Fibroblast of lung (primary cell): ENCODE measurements around the gene PADI1. TPM values are rescaled to one million over a fixed set of nuclear protein-coding genes. Genes with fewer than 3 reads are reported as not detected.

Experiments
- DNase-seq, 2 donors: peaks; one replicate each; pipeline versions ENCODE4 v3.0.0 to v3.0.0-alpha.2; 2010; ENCODE audit warnings: low read depth in 2 of 2
- H2AFZ ChIP-seq: 2 replicates; pipeline ENCODE4 v1.5.1; 2012; ENCODE audit warnings: low read length, control low read depth, inconsistent platforms
- H3K27ac ChIP-seq: 2 replicates; pipeline ENCODE4 v1.5.1; 2011; ENCODE audit warnings: low read length, control low read depth; ENCODE audit not compliant: insufficient read depth
- H3K27me3 ChIP-seq: 2 replicates; pipeline ENCODE4 v1.5.1; 2011; ENCODE audit warnings: mild to moderate bottlenecking, low read length; ENCODE audit not compliant: control insufficient read depth, insufficient read depth
- H3K36me3 ChIP-seq: 2 replicates; pipeline ENCODE4 v1.5.1; 2011; ENCODE audit warnings: low read length; ENCODE audit not compliant: control insufficient read depth, insufficient read depth
- H3K4me1 ChIP-seq: 2 replicates; pipeline ENCODE4 v1.5.1; 2011; ENCODE audit warnings: low read length; ENCODE audit not compliant: control insufficient read depth, insufficient read depth; ENCODE audit errors: extremely low read depth
- H3K4me2 ChIP-seq: 2 replicates; pipeline ENCODE4 v1.5.1; 2011; ENCODE audit warnings: low read length, control low read depth; ENCODE audit not compliant: insufficient read depth; ENCODE audit errors: extremely low read depth
- H3K4me3 ChIP-seq, 4 experiments: fragments of 200-600 bp in 1 of 4; sonication (generic) in 1 of 4; replicated peaks in 1 of 4; 2 replicates each; pipeline ENCODE4 v1.5.1; 2011 to 2016; ENCODE audit warnings: low read length in 4 of 4, low read depth in 3 of 4, mild to moderate bottlenecking in 3 of 4, control low read depth in 2 of 4, inconsistent platforms in 1 of 4, mixed read lengths in 1 of 4; ENCODE audit not compliant: insufficient read depth in 1 of 4; ENCODE audit errors: control extremely low read depth in 1 of 4
- H3K79me2 ChIP-seq: 2 replicates; pipeline ENCODE4 v1.5.1; 2012; ENCODE audit warnings: mild to moderate bottlenecking, low read length, inconsistent platforms; ENCODE audit not compliant: control insufficient read depth, insufficient read depth
- H3K9ac ChIP-seq: 2 replicates; pipeline ENCODE4 v1.5.1; 2011; ENCODE audit warnings: mild to moderate bottlenecking, low read length, control low read depth; ENCODE audit not compliant: insufficient read depth
- H3K9me3 ChIP-seq: 2 replicates; pipeline ENCODE4 v1.5.1; 2012; ENCODE audit warnings: low read depth, low read length; ENCODE audit not compliant: control insufficient read depth, insufficient read depth
- H4K20me1 ChIP-seq: 2 replicates; pipeline ENCODE4 v1.5.1; 2011; ENCODE audit warnings: low read length; ENCODE audit not compliant: control insufficient read depth, insufficient read depth; ENCODE audit errors: extremely low read depth
- CTCF ChIP-seq, 2 donors: IDR thresholded peaks in 1 of 2; conservative IDR thresholded peaks in 1 of 2; 1 replicate in 1 of 2; 2 replicates in 1 of 2; pipeline ENCODE4 v1.5.1; 2011 to 2012; ENCODE audit warnings: low read length in 2 of 2, control low read depth in 1 of 2, inconsistent platforms in 1 of 2, low read depth in 1 of 2, mild to moderate bottlenecking in 1 of 2
- EZH2 ChIP-seq: IDR thresholded peaks from 2 replicates; pipeline ENCODE4 v1.5.1; 2012; ENCODE audit warnings: low read length, control low read depth, mild to moderate bottlenecking; ENCODE audit errors: missing control alignments
- polyA plus RNA-seq, 2 donors: library from polyadenylated mRNA; depleted of rRNA in 1 of 2; stranded (reverse) in 1 of 2; unstranded in 1 of 2; fragments of >200 nt; gene quantifications; 2 replicates each; pipeline ENCODE4 v1.2.1, GENCODE V29; 2011 to 2012; ENCODE audit warnings: missing spikeins in 1 of 2
- total RNA-seq: library from RNA; depleted of rRNA; stranded (reverse); fragments of >200 nt; gene quantifications from 2 replicates; pipeline ENCODE4 v1.2.1, GENCODE V29; 2014

The PADI1 gene
- total and polyA plus RNA-seq, 2 donors (not counting 1 experiment from before 2014, with no cell fraction given) = not detected

GRCh38 chr1:17208546-17208945 lies 3.6 kb downstream of the PADI1 start:
- Histone ChIP-seq H3K36me3 (no peaks in the 10 kb centered on the region), H3K27me3 (peaks cover 5% of the 10 kb centered on the region), H2AFZ (no peak overlapping the region), H3K4me3 (no peak overlapping the region), H3K27ac (no peak overlapping the region), H3K4me2 (no peak overlapping the region), H3K9ac (peak overlapping the region; percentile 1), H4K20me1 (no peaks in the 10 kb centered on the region), H3K9me3 (no peaks in the 10 kb centered on the region), H3K4me1 (no peaks in the 10 kb centered on the region), H3K79me2 (no peaks in the 10 kb centered on the region)
- no peak for DNase-seq
- no peak for TF ChIP-seq CTCF (conservative IDR thresholded peaks at IDR 0.05 in 1 of 2, IDR thresholded peaks at IDR 0.05 in 1 of 2; ENCODE audit: low read depth in 1 of 2, low read length in 2 of 2)
- no peak for TF ChIP-seq EZH2

DNA sequence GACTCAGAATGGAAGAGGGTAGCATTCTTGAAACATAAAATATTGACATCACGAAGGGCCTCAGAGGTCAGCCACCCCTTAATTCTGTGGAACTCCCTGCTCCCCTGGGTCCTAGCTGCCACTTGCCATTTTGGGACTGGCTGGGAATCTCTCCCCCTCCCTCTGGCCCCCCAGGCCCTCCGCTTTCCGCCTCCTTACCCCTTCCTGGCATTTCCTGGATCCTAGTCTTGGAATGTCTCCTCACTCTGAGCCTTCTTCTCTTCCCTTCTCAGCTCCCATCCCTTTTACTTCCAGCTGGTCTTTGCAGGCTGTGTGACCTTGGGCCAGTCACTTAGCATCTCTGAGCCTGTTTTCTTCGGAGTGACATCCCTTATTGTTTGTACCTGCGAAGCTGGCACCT lies 4.5 kb downstream of the PADI1 start:
- H3K27ac ChIP-seq = no peak overlapping the region
- H2AFZ ChIP-seq = no peak overlapping the region
- H3K9ac ChIP-seq = no peak overlapping the region
- no peaks in the 10 kb centered on the region for H3K36me3 ChIP-seq
- no peaks in the 10 kb centered on the region for H3K79me2 ChIP-seq
- H3K9me3 ChIP-seq = no peaks in the 10 kb centered on the region
- no peaks in the 10 kb centered on the region for H4K20me1 ChIP-seq
- TF ChIP-seq CTCF (conservative IDR thresholded peaks at IDR 0.05 in 1 of 2, IDR thresholded peaks at IDR 0.05 in 1 of 2; ENCODE audit: low read depth in 1 of 2, low read length in 2 of 2) (no peak), EZH2 (no peak)
- no peak for DNase-seq
- no peak overlapping the region for H3K4me3 ChIP-seq
- peaks cover 8% of the 10 kb centered on the region for H3K27me3 ChIP-seq
- H3K4me2 ChIP-seq = no peak overlapping the region
- H3K4me1 ChIP-seq = no peaks in the 10 kb centered on the region

- Histone ChIP-seq H2AFZ (no peak overlapping the region), H3K36me3 (no peaks in the 10 kb centered on the region), H3K4me3 (no peak overlapping the region), H3K27me3 (peaks cover 11% of the 10 kb centered on the region), H3K9me3 (no peaks in the 10 kb centered on the region), H3K4me2 (no peak overlapping the region), H3K79me2 (no peaks in the 10 kb centered on the region), H3K4me1 (no peaks in the 10 kb centered on the region), H4K20me1 (no peaks in the 10 kb centered on the region), H3K27ac (no peak overlapping the region), H3K9ac (no peak overlapping the region)
- peak in 1 of 2 donors; percentile 33 for DNase-seq
- TF ChIP-seq EZH2 (no peak), CTCF (conservative IDR thresholded peaks at IDR 0.05 in 1 of 2, IDR thresholded peaks at IDR 0.05 in 1 of 2; ENCODE audit: low read depth in 1 of 2, low read length in 2 of 2) (no peak)
Measured at GRCh38 chr1:17210176-17210575, 5.2 kb downstream of the PADI1 start.
